ENCODE results near the gene SLC44A5. TPM values are rescaled to one million over a fixed set of nuclear protein-coding genes. Genes with fewer than 3 reads are reported as not detected.
"Not testable (repeated sequence)": the region's sequence is repeated elsewhere in the genome, so short reads cannot be mapped to it uniquely, and the experiment has no call there.

SLC44A5 gene
- total RNA-seq, 1 donor from 2014 or later: 4.1 TPM

- no peaks in the 10 kb centered on the region for H3K4me1 Mint-ChIP-seq
- no peak overlapping the region for H3K4me3 Mint-ChIP-seq
- no peaks in the 10 kb centered on the region for H3K9me3 Mint-ChIP-seq
- no peaks in the 10 kb centered on the region for H3K36me3 Mint-ChIP-seq
- H3K27me3 Mint-ChIP-seq (ENCODE audit: low read depth): peaks cover 22% of the 10 kb centered on the region
- no peak for DNase-seq (ENCODE audit: low spot score in 2 of 2, unreplicated experiment in 2 of 2)
- H3K27ac Mint-ChIP-seq: no peak overlapping the region
- TF ChIP-seq CTCF (IDR thresholded peaks at IDR 0.05; ENCODE audit: unreplicated experiment): peak; percentile 83
Measured at GRCh38 chr1:75265792-75266191, 345.1 kb downstream of the SLC44A5 start.

GRCh38 chr1:75264112-75264511 lies 346.8 kb downstream of the SLC44A5 start:
- H3K27ac Mint-ChIP-seq: no peak overlapping the region

GRCh38 chr1:75263616-75264015 lies 347.3 kb downstream of the SLC44A5 start:
- not testable (repeated sequence) for H3K4me3 Mint-ChIP-seq; H3K4me1 Mint-ChIP-seq; H3K9me3 Mint-ChIP-seq; H3K27ac Mint-ChIP-seq; DNase-seq (ENCODE audit: low spot score in 2 of 2, unreplicated experiment in 2 of 2); H3K36me3 Mint-ChIP-seq
- peaks cover 36% of the 10 kb centered on the region for H3K27me3 Mint-ChIP-seq (ENCODE audit: low read depth)

More at GRCh38 chr1:75264112-75264511, 346.8 kb downstream of the SLC44A5 start:
- no peak overlapping the region for H3K4me3 Mint-ChIP-seq
- no peaks in the 10 kb centered on the region for H3K36me3 Mint-ChIP-seq
- DNase-seq (ENCODE audit: low spot score in 2 of 2, unreplicated experiment in 2 of 2): no peak
- H3K9me3 Mint-ChIP-seq: no peaks in the 10 kb centered on the region
- TF ChIP-seq CTCF (IDR thresholded peaks at IDR 0.05; ENCODE audit: unreplicated experiment): no peak
- H3K4me1 Mint-ChIP-seq: no peaks in the 10 kb centered on the region
- peaks cover 34% of the 10 kb centered on the region for H3K27me3 Mint-ChIP-seq (ENCODE audit: low read depth)

- not testable (repeated sequence) for H3K4me3 Mint-ChIP-seq; DNase-seq (ENCODE audit: low spot score in 2 of 2, unreplicated experiment in 2 of 2); H3K27ac Mint-ChIP-seq; H3K36me3 Mint-ChIP-seq; H3K9me3 Mint-ChIP-seq; H3K4me1 Mint-ChIP-seq
- H3K27me3 Mint-ChIP-seq (ENCODE audit: low read depth): peaks cover 37% of the 10 kb centered on the region
Measured at GRCh38 chr1:75261946-75262345, 349.0 kb downstream of the SLC44A5 start.

GRCh38 chr1:75258351-75258750 lies 352.6 kb downstream of the SLC44A5 start:
- no peak for TF ChIP-seq CTCF (IDR thresholded peaks at IDR 0.05; ENCODE audit: unreplicated experiment)
- peaks cover 36% of the 10 kb centered on the region for H3K27me3 Mint-ChIP-seq (ENCODE audit: low read depth)
- no peaks in the 10 kb centered on the region for H3K9me3 Mint-ChIP-seq
- DNase-seq (ENCODE audit: low spot score in 2 of 2, unreplicated experiment in 2 of 2): no peak
- H3K4me1 Mint-ChIP-seq: no peaks in the 10 kb centered on the region
- no peaks in the 10 kb centered on the region for H3K36me3 Mint-ChIP-seq
- H3K4me3 Mint-ChIP-seq: no peak overlapping the region
- no peak overlapping the region for H3K27ac Mint-ChIP-seq

GRCh38 chr1:75257424-75257823 lies 353.5 kb downstream of the SLC44A5 start:
- no peaks in the 10 kb centered on the region for H3K4me1 Mint-ChIP-seq
- no peak for TF ChIP-seq CTCF (IDR thresholded peaks at IDR 0.05; ENCODE audit: unreplicated experiment)
- H3K27ac Mint-ChIP-seq: no peak overlapping the region
- peaks cover 40% of the 10 kb centered on the region for H3K27me3 Mint-ChIP-seq (ENCODE audit: low read depth)
- DNase-seq (ENCODE audit: low spot score in 2 of 2, unreplicated experiment in 2 of 2): no peak
- no peaks in the 10 kb centered on the region for H3K9me3 Mint-ChIP-seq
- H3K4me3 Mint-ChIP-seq: no peak overlapping the region
- no peaks in the 10 kb centered on the region for H3K36me3 Mint-ChIP-seq

GRCh38 chr1:75250114-75250513 lies 360.8 kb downstream of the SLC44A5 start:
- not testable (repeated sequence) for H3K4me1 Mint-ChIP-seq; DNase-seq (ENCODE audit: low spot score in 2 of 2, unreplicated experiment in 2 of 2); H3K27me3 Mint-ChIP-seq (ENCODE audit: low read depth); H3K36me3 Mint-ChIP-seq; H3K9me3 Mint-ChIP-seq; H3K27ac Mint-ChIP-seq; H3K4me3 Mint-ChIP-seq
